HT1080 (cell line): ENCODE measurements around the gene CLEC2B. TPM values are rescaled to one million over a fixed set of nuclear protein-coding genes. Genes with fewer than 3 reads are reported as not detected.
"Not testable (repeated sequence)": the region's sequence is repeated elsewhere in the genome, so short reads cannot be mapped to it uniquely, and the experiment has no call there.

ENCODE experiments used
- DNase-seq: peaks from one replicate; pipeline ENCODE4 v3.0.0-alpha.2; 2015; ENCODE audit warnings: low read depth
- polyA plus RNA-seq, 2 experiments: library from polyadenylated mRNA; depleted of rRNA; stranded (reverse); fragments of >200 nt; gene quantifications; 2 replicates each; pipeline ENCODE4 v1.2.3, GENCODE V29; 2015
- total RNA-seq: library from RNA; depleted of rRNA; stranded (reverse); fragments of >200 nt; shearing (Covaris generic); gene quantifications from 2 replicates; pipeline ENCODE4 v1.2.3, GENCODE V29; 2014; rRNA removed

Gene CLEC2B
- total RNA-seq, result 0.19 and 0.60 TPM in 2 replicates
- 0.08 and 0.12 TPM in 2 replicates for polyA plus RNA-seq (2015; cell fraction: cytosol; rRNA removed)
- 0.33 and 0.50 TPM in 2 replicates for polyA plus RNA-seq (2015; cell fraction: nucleus; rRNA removed)

GRCh38 chr12:9869307-9870161 is at the start of gene CLEC2B:
TSS of gene CLEC2B (minus strand) at chr12:9869354.
- peak; percentile 55 for DNase-seq

DNA sequence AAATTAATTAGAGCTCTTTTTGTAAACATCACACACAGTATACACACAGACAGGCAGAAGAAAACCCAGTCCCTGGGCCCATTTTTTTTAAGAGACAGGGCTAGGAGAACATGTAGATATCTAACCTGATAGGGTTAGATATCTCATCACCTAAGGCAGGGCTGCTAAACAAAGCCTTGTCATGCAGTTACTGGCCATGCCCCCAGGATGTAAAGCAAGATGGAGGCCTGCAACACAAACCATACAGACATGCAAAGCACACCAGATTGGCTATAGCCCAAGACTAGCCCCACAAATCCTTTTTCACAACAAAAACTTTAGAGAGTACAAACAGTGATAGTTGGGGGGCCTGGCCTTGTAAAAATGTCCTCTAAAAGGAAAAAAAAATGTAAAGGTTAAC is 42.6 kb upstream of the CLEC2B start:
- no peak for DNase-seq

GRCh38 chr12:9910716-9911421 is 41.7 kb upstream of the CLEC2B start:
- DNase-seq, result peak; percentile 15

DNA sequence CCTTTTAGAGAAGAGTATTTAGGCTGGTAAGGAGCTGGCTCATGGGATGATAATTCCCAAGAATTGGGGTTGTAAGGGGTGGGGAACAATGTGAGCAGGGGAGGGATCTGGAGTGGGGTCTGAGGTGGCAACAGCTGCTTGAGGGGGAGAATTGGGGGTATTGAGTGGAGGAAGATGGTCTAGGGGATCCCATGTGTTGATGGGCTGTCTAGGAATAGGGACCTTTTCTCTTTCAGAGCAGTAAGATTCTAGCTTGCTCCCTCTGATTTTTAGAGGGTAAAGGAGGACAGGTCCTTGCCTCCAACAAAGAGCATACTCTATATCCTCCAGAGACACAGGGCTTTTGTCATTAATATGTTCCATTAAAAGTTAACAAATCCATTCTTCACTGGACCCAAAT is 40.6 kb upstream of the CLEC2B start:
- no peak for DNase-seq

GRCh38 chr12:9908350-9908749 is 39.2 kb upstream of the CLEC2B start:
- no peak for DNase-seq

- no peak for DNase-seq
Measured at GRCh38 chr12:9907769-9908168, 38.6 kb upstream of the CLEC2B start.

DNA sequence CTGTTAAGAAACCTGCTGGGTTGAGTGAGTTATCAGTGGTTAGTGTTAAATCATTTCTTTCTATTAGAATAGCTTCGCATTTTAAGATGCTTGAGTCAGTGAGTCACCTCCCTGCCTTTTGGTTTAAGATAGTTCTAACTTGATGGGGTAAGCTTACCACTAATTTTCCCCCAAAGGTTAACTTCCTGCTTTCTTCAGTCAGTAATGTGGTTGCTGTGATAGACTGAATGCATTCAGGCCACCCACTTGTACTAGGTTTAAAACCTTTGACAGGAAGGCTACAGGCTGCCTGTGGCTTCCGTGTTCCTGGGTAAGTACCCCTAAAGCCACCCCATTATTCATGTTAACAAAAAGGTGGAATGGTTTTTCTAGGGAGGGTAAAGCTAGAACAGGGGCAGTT is 37.7 kb upstream of the CLEC2B start:
- no peak for DNase-seq

GRCh38 chr12:9902539-9903228 is 33.5 kb upstream of the CLEC2B start:
- no peak for DNase-seq

DNA sequence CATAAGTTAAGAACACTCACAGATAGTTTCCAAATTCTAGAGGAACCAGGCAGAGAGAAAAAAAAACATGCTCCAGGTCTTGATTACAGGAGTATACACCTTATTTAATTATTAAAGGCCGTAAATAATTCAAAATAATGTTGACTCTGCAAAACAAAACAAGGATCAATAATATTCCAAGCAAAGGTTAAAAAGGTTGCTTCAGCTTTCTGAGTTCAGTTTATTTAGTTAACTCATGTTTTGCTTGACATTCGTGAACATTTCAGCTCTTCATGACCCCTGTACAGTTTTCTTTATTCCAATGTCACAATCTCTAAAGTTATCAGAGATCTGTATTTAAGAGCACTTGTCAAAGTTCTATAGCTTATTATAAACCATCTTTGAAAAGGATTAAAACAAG is 31.8 kb upstream of the CLEC2B start:
- no peak for DNase-seq

- DNase-seq, result no peak
Measured at GRCh38 chr12:9899209-9899608, 30.1 kb upstream of the CLEC2B start.

GRCh38 chr12:9897535-9897934 is 28.4 kb upstream of the CLEC2B start:
- DNase-seq, result no peak

DNA sequence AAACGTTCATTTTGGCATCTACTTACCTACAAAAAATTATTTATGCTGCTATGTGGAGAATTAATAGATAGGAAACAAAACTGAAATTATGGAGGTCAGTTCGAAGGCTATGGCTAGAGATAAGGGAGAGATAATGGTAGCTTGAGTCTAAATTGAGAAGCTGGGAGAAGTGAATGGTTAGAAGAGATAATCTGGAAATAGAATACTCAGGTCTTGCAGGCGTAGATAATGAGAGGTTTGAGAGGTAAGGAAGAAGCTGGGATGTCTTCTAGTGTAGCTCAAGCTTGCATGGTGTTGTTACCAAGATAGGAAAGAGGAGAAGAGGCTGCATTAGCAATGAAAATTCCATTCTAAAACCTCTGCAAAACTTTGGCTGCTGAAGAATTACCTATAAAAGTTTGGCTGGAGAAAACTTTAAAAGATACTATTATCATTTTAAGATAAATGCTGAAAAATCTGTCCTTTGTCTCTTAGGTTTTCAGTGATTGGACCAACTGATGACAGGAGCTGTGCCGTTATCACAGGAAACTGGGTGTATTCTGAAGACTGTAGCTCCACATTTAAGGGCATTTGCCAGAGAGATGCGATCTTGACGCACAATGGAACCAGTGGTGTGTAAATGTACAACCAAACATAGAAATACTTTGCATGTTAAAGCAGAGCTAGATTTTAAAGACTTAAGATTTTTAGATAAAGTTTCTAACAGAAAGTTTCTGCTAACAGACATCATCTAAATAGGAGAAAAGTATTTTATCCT is 26.2 kb upstream of the CLEC2B start:
- DNase-seq, result no peak

- DNase-seq, result no peak
Measured at GRCh38 chr12:9888665-9889273, 19.6 kb upstream of the CLEC2B start.

DNA sequence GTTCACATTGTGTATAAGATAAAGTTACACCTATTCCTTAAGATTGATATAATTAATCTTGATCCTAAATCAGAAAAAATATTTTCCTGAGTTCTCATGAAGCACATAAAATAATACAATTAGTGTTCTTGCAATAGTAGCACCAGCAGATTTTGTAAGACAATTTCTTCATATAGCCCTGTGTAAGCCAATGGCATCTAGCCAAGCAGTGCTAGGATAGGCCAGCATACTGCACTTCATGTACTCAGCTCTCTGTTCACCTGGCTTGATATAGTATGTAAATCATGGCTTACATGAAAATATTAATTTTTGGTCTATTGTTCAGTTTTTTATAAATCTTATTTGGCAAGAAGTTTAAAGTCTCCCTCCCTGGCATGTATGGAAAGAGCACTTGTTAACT is 14.0 kb upstream of the CLEC2B start:
- no peak for DNase-seq

DNA sequence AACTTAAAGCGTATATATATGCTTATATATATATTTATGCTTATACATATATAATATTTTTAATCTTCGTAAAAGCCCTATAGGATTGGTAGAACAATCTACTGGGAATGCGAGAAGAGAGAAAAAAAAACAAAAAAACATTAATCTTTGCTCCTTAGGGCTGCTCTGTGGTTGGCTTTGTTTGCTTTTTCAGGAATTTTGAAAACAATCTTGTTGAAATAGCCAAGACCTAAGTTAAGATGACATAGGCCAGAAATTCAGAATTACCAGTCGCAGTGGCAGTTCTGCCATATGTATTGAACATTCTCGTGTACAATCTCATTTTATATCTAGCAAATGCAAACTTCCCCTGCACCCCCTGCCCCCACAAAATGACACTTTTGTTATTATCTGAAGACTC is 12.8 kb upstream of the CLEC2B start:
- no peak for DNase-seq

DNA sequence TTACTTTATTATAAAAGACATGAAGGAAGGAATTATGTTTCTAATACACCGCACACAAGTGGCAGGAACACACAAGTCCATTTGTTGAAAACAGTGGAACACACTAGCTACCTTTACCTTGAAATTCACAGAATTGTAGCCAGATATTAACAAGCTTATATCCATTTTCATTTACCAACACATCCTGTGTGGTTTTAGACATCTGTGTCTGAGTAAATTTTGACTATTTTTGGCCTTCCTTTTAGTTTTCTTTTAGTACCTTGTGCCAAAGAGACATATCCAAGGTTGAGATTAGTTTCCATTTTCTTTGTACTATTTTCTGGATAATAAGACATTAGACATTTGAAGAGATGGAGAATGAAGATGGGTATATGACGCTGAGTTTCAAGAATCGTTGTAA is 12.1 kb upstream of the CLEC2B start, which contains the start of gene KLRF2:
KLRF2 (plus strand) TSS at position 244 of the 400 bp plus-strand sequence; CDS start at position 351, 107 bp downstream.
- DNase-seq, result no peak

DNA sequence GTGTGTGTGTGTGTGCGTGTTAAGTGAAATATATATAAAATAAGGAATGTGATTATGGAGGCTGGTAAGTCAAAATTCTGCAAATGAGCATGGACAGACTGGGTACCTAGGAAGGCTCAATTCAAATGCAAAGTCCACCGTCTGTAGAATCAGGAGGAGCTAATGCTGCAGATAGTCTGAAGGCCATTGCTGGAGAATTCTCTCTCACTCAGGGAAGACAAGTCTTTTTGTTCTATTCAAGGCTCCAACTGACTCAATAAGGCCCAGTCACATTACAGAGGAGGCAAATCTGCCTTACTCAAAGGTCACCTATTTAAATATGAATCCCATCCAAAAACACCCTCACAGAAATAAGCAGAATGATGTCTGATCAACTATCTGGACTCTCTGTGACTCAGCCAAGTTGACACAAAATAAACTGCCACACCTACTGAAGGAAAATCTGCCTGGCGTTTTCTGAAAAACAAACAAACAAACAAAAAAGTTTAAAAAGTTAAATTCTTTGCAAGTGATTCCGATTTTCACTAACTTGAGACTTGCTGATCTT is 11.5 kb upstream of the CLEC2B start:
- no peak for DNase-seq

DNA sequence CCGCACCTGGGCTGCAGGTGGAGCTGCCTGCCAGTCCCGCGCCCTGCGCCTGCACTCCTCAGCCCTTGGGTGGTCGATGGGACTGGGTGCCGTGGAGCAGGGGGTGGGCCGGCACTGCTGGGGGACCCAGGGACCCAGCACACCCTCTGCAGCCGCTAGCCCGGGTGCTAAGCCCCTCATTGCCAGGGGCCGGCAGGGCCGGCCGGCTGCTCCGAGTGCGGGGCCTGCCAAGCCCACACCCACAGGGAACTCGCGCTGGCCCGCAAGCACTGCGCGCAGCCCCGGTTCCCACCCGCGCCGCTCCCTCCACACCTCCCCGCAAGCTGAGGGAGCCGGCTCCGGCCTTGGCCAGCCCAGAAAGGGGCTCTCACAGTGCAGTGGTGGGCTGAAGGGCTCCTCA is 7.0 kb upstream of the CLEC2B start:
- DNase-seq, result not testable (repeated sequence)

GRCh38 chr12:9872742-9873141 is 3.6 kb upstream of the CLEC2B start:
- no peak for DNase-seq

DNA sequence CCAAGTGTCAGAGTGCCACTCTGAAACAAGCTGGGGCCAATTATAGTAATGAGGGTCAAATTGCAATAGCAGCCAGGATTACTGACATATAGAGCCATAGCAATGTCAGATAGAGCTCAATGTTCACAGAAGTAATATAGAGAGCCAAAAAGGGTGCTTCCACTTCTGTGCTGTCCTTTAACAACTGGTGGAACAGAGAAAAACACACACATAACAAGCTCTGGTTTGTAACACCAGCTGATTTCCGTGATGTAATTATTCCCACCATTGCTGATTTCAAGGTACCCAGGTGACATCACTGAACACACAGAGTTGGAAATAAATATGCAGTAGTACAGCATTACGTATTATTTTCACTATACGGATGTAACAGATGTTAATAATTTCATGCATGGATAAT is 3.0 kb upstream of the CLEC2B start:
- no peak for DNase-seq
